A549 (cell line): ENCODE measurements around the gene COL1A1. TPM values are rescaled to one million over a fixed set of nuclear protein-coding genes. Genes with fewer than 3 reads are reported as not detected.

ENCODE experiments used
- ATAC-seq, 2 experiments: fragments of 200-7000 bp in 1 of 2; fragments of >200 bp in 1 of 2; cut with Nextera tagmentation in 1 of 2; cut with Tn5 transposase in 1 of 2; 3 replicates each; pipeline versions ENCODE4 v1.8.0 to v1.9.1; 2018 to 2020; ENCODE audit warnings: mild to moderate bottlenecking in 1 of 2, moderate library complexity in 1 of 2
- CTCF ChIA-PET: fragments of 300-600 bp; sonication (Branson Sonifier 250); formaldehyde crosslinking; extraction: SDS; loops from one replicate; lab custom pipeline; 2021; ENCODE audit warnings: antibody characterized with exemption, inconsistent platforms; lab: Yijun Ruan, JAX
- POLR2A ChIA-PET: fragments of 350-600 bp; formaldehyde crosslinking; extraction: SDS; loops from one replicate; lab custom pipeline; 2021; ENCODE audit warnings: antibody characterized with exemption, inconsistent platforms; lab: Yijun Ruan, JAX
- DNase-seq, 2 experiments: peaks; one replicate each; pipeline versions ENCODE4 v3.0.0 to v3.0.0-alpha.2; 2011 to 2016; ENCODE audit warnings: low read depth in 1 of 2, low spot score in 1 of 2
- FAIRE-seq: peaks from 2 replicates; lab custom pipeline; 2011; peaks lifted over from hg19 to GRCh38; lab: Jason Lieb, UNC
- H3K27ac ChIP-seq, 2 experiments: fragments of >200 bp; sonication (Bioruptor Twin); formaldehyde crosslinking; 3 replicates each; pipeline ENCODE4 v1.5.1; 2016 to 2017
- H3K4me1 ChIP-seq: fragments of >200 bp; sonication (Bioruptor Twin); formaldehyde crosslinking; 3 replicates; pipeline ENCODE4 v1.6.1; 2016
- H3K4me2 ChIP-seq: fragments of >200 bp; sonication (Bioruptor Twin); formaldehyde crosslinking; 3 replicates; pipeline ENCODE4 v1.6.1; 2016
- H3K4me3 ChIP-seq: fragments of >200 bp; sonication (Bioruptor Twin); formaldehyde crosslinking; 3 replicates; pipeline ENCODE4 v1.5.1; 2016
- H3K9me3 ChIP-seq: fragments of >200 bp; sonication (Bioruptor Twin); formaldehyde crosslinking; 3 replicates; pipeline ENCODE4 v1.6.1; 2016
- BHLHE40 ChIP-seq: IDR thresholded peaks from 2 replicates; pipeline ENCODE4 v1.6.1; 2012; ENCODE audit warnings: low read depth, low read length, inconsistent platforms
- CHD2 ChIP-seq: fragments of 150-350 bp; IDR thresholded peaks from 2 replicates; pipeline ENCODE4 v1.6.1; 2014; ENCODE audit warnings: low read length; ENCODE audit not compliant: partially characterized antibody
- ESRRA ChIP-seq: fragments of 150-350 bp; IDR thresholded peaks from 2 replicates; pipeline ENCODE4 v1.6.1; 2014; ENCODE audit warnings: mild to moderate bottlenecking, low read length, borderline replicate concordance
- FOSB ChIP-seq: fragments of 250-450 bp; sonication (Bioruptor Pico); IDR thresholded peaks from 2 replicates; pipeline ENCODE4 v1.5.0; 2020; ENCODE audit warnings: mild to moderate bottlenecking, moderate library complexity
- FOSL2 ChIP-seq, 2 experiments: fragments of 450-650 bp in 1 of 2; fragments of >200 bp in 1 of 2; sonication (Bioruptor Twin) in 1 of 2; formaldehyde crosslinking; IDR thresholded peaks; 2 replicates each; pipeline versions ENCODE4 v1.5.0 to v1.6.1; 2016 to 2020; ENCODE audit warnings: mild to moderate bottlenecking in 1 of 2, moderate library complexity in 1 of 2
- GATA3 ChIP-seq: IDR thresholded peaks from 2 replicates; pipeline ENCODE4 v1.6.1; 2012; ENCODE audit warnings: borderline replicate concordance
- HEYL ChIP-seq: fragments of 250-450 bp; sonication (Bioruptor Pico); IDR thresholded peaks from 2 replicates; pipeline ENCODE4 v1.8.0; 2021; ENCODE audit warnings: mild to moderate bottlenecking, moderate library complexity
- JUN ChIP-seq, 2 experiments: fragments of >200 bp; sonication (Bioruptor Twin); formaldehyde crosslinking; IDR thresholded peaks; 2 replicates in 1 of 2; 3 replicates in 1 of 2; pipeline ENCODE4 v1.6.1; 2016 to 2017
- KDM5A ChIP-seq: fragments of 200-600 bp; sonication (generic); IDR thresholded peaks from 2 replicates; pipeline ENCODE4 v1.6.1; 2016; ENCODE audit warnings: antibody characterized with exemption, mild to moderate bottlenecking
- MAZ ChIP-seq: fragments of 150-350 bp; IDR thresholded peaks from 2 replicates; pipeline ENCODE4 v1.6.1; 2014; ENCODE audit warnings: antibody characterized with exemption, low read depth, low read length, borderline replicate concordance
- MYC ChIP-seq: IDR thresholded peaks from 2 replicates; pipeline ENCODE4 v1.6.1; 2012; ENCODE audit warnings: mild to moderate bottlenecking, inconsistent platforms, low read length, improper control_type of control experiment, borderline replicate concordance
- NPAS2 ChIP-seq: fragments of 250-450 bp; sonication (Bioruptor Pico); IDR thresholded peaks from 2 replicates; pipeline ENCODE4 v1.8.0; 2022; ENCODE audit warnings: mild to moderate bottlenecking, moderate library complexity, borderline replicate concordance
- NR3C1 ChIP-seq: fragments of >200 bp; sonication (Bioruptor Twin); formaldehyde crosslinking; IDR thresholded peaks from 3 replicates; pipeline ENCODE4 v1.6.1; 2017
- PHF8 ChIP-seq: fragments of 200-600 bp; sonication (generic); IDR thresholded peaks from 2 replicates; pipeline ENCODE4 v1.6.1; 2016; ENCODE audit warnings: low read depth, mild to moderate bottlenecking, antibody characterized with exemption, moderate library complexity, borderline replicate concordance
- POLR2A ChIP-seq: IDR thresholded peaks from 2 replicates; pipeline ENCODE4 v1.6.1; 2012; ENCODE audit warnings: mild to moderate bottlenecking, low read length
- POLR2AphosphoS2 ChIP-seq: conservative IDR thresholded peaks from 2 replicates; pipeline ENCODE4 v1.6.1; 2012; ENCODE audit warnings: low read length, improper control_type of control experiment, inconsistent platforms
- RAD21 ChIP-seq, 2 experiments: fragments of >200 bp in 1 of 2; sonication (Bioruptor Twin) in 1 of 2; formaldehyde crosslinking in 1 of 2; IDR thresholded peaks in 1 of 2; conservative IDR thresholded peaks in 1 of 2; 2 replicates in 1 of 2; 3 replicates in 1 of 2; pipeline ENCODE4 v1.6.1; 2012 to 2018; ENCODE audit warnings: inconsistent platforms in 1 of 2
- RFX5 ChIP-seq: fragments of 450-650 bp; IDR thresholded peaks from 2 replicates; pipeline ENCODE4 v1.7.1; 2014; ENCODE audit warnings: antibody characterized with exemption, mild to moderate bottlenecking, moderate library complexity
- RNF2 ChIP-seq: fragments of 200-600 bp; sonication (generic); IDR thresholded peaks from 2 replicates; pipeline ENCODE4 v1.6.1; 2016; ENCODE audit warnings: low read depth, mild to moderate bottlenecking, antibody characterized with exemption, moderate library complexity, borderline replicate concordance
- SMC3 ChIP-seq: fragments of >200 bp; sonication (Bioruptor Twin); formaldehyde crosslinking; IDR thresholded peaks from 3 replicates; pipeline ENCODE4 v1.6.1; 2018; ENCODE audit warnings: inconsistent platforms
- SREBF2 ChIP-seq: fragments of 450-650 bp; IDR thresholded peaks from 2 replicates; pipeline ENCODE4 v1.6.1; 2014; ENCODE audit warnings: mild to moderate bottlenecking, moderate library complexity
- TFCP2L1 ChIP-seq: fragments of 250-450 bp; sonication (Bioruptor Pico); IDR thresholded peaks from 2 replicates; pipeline ENCODE4 v1.5.0; 2021; ENCODE audit warnings: mild to moderate bottlenecking
- TP53 ChIP-seq: fragments of 250-450 bp; sonication (Bioruptor Pico); IDR thresholded peaks from 2 replicates; pipeline ENCODE4 v1.5.0; 2021; ENCODE audit warnings: mild to moderate bottlenecking, moderate library complexity
- WGBS: methylation state at CpG from one replicate; pipeline ENCODE4 v1.1.6; 2017; ENCODE audit errors: missing lambda C conversion rate; 5-methylcytosine and 5-hydroxymethylcytosine counted together
- polyA plus RNA-seq, 4 experiments: library from polyadenylated mRNA; depleted of rRNA in 3 of 4; stranded (reverse); fragments of >200 nt; fragmentation: RNase III in 1 of 4; extraction: RNeasy Plus Mini Kit Qiagen cat#74134 plus additional on column Dnase treatment in 1 of 4; gene quantifications; 2 replicates in 3 of 4; 3 replicates in 1 of 4; pipeline ENCODE4 v1.2.3, GENCODE V29; 2011 to 2017
- TF ChIP-seq, protein P1 (sequence below): fragments of 450-650 bp; IDR thresholded peaks from 2 replicates; pipeline ENCODE4 v1.6.1; 2014; ENCODE audit warnings: antibody characterized with exemption
- TF ChIP-seq, protein P2 (sequence below): fragments of >200 bp; sonication (Bioruptor Twin); formaldehyde crosslinking; IDR thresholded peaks from 3 replicates; pipeline ENCODE4 v1.5.1; 2016
- TF ChIP-seq, protein P3 (sequence below): IDR thresholded peaks from 2 replicates; pipeline ENCODE4 v1.6.1; 2012; ENCODE audit warnings: low read depth, borderline replicate concordance
- TF ChIP-seq, protein P4 (sequence below): fragments of >200 bp; sonication (Bioruptor Twin); formaldehyde crosslinking; IDR thresholded peaks from 3 replicates; pipeline ENCODE4 v1.6.1; 2016
- TF ChIP-seq, protein P5 (sequence below): fragments of 250-450 bp; sonication (Bioruptor Pico); IDR thresholded peaks from 2 replicates; pipeline ENCODE4 v1.5.0; 2021; ENCODE audit warnings: mild to moderate bottlenecking, moderate library complexity, borderline replicate concordance

The COL1A1 gene
- polyA plus RNA-seq, 2 of the 4 experiments (the other 2 are of a cell fraction), result 4.4 to 34.3 TPM

DNA sequence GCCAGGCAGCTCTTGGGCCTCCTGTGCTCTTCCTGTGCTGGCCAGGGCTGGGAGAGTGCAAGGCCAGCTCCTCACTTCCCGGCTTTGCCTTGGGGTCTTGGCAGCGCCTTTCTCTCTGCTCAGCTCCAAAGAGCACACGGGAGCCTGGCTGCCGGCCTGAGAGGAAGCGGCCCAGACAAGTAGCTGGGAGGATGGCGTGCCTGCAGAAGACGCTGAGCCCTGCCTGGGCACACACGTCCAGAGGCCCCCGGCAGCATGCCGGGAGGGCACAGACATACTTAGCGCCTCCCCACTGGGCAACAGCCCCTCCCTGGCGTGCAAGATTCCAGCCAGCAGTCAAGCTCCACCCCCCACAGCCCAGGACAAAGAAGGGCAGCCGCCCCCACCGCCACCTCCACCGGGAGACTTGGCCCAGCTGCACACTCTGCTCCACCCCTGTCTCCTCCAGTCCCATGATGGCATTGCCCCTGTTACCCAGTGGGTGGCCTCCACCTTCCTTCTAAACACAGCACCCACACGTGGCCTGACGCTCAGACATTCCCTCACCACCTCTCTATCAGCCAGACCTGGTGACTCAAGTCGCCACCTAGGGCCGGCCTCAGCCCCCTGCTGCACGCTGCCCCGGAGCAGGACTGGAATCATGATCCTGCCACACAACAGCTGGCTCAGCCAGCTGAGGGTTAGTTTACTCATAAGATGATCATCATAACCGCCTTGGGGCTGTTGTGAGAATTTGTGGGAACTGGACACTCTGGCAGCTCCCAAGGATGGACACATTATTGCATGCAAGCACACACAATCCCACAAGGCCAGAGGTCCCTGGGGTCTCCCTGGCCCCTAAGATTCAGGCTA lies 23.2 kb downstream of the COL1A1 start (continued):
- no peak for TF ChIP-seq ESRRA
- peak; percentile 53; the same call in 1 of the 2 replicates for TF ChIP-seq NPAS2 (CRISPR knock-in tag)
- 0 out of 2 replicates have a peak, but pooled peaks have one; percentile 2 for TF ChIP-seq TFCP2L1
- TF ChIP-seq RAD21 (conservative IDR thresholded peaks at IDR 0.05 in 1 of 2, IDR thresholded peaks at IDR 0.05 in 1 of 2), result peak; percentile 62 to 69
- peak; percentile 68 to 77; a peak in 4 of 5 replicates for TF ChIP-seq JUN (IDR thresholded peaks at IDR 0.05)
- TF ChIP-seq, protein P1, sequence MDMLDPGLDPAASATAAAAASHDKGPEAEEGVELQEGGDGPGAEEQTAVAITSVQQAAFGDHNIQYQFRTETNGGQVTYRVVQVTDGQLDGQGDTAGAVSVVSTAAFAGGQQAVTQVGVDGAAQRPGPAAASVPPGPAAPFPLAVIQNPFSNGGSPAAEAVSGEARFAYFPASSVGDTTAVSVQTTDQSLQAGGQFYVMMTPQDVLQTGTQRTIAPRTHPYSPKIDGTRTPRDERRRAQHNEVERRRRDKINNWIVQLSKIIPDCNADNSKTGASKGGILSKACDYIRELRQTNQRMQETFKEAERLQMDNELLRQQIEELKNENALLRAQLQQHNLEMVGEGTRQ, result peak; percentile 90
- no peak; the same call in 1 of the 2 replicates for TF ChIP-seq FOSL2 (IDR thresholded peaks at IDR 0.05)
- TF ChIP-seq FOSL2 (CRISPR knock-in tag; IDR thresholded peaks at IDR 0.05), result peak; percentile 92
- TF ChIP-seq POLR2AphosphoS2, result no peak
- peak; percentile 81; the same call in 1 of the 2 replicates for TF ChIP-seq GATA3
- TF ChIP-seq SMC3, result peak; percentile 69
- peak; percentile 94 for TF ChIP-seq MYC
- TF ChIP-seq POLR2A, result peak; percentile 73
- TF ChIP-seq, protein P2, sequence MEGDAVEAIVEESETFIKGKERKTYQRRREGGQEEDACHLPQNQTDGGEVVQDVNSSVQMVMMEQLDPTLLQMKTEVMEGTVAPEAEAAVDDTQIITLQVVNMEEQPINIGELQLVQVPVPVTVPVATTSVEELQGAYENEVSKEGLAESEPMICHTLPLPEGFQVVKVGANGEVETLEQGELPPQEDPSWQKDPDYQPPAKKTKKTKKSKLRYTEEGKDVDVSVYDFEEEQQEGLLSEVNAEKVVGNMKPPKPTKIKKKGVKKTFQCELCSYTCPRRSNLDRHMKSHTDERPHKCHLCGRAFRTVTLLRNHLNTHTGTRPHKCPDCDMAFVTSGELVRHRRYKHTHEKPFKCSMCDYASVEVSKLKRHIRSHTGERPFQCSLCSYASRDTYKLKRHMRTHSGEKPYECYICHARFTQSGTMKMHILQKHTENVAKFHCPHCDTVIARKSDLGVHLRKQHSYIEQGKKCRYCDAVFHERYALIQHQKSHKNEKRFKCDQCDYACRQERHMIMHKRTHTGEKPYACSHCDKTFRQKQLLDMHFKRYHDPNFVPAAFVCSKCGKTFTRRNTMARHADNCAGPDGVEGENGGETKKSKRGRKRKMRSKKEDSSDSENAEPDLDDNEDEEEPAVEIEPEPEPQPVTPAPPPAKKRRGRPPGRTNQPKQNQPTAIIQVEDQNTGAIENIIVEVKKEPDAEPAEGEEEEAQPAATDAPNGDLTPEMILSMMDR, result peak; percentile 86

DNA sequence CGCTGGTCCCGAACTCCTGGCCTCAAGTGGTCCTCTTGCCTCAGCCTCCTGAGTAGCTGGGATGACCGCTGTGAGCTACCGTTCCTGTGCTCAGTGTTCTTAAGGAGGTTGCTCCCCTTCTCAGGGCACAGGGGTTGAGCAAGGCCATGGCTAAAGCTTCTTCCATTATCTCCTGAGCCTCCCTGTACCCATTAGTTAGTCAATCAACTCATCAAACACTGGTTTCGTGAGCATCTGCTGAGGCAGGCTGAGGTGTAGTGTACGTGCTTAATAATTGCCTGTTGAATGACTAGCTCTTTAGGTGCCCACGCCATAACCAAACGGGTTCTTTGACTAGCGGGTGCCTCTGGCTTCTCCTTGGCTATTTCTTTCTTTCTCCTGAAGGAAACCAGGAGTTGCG lies 24.0 kb downstream of the COL1A1 start:
- peak; percentile 28 for FAIRE-seq

More for the DNA sequence above, 24.0 kb downstream of the COL1A1 start:
- DNase-seq, result no peak
- peaks cover 62% of the 10 kb centered on the region for H3K4me1 ChIP-seq
- no peak for TF ChIP-seq NPAS2 (CRISPR knock-in tag)
- no peak for TF ChIP-seq PHF8
- TF ChIP-seq RFX5, result no peak
- no peak for TF ChIP-seq GATA3
- TF ChIP-seq, protein P3, sequence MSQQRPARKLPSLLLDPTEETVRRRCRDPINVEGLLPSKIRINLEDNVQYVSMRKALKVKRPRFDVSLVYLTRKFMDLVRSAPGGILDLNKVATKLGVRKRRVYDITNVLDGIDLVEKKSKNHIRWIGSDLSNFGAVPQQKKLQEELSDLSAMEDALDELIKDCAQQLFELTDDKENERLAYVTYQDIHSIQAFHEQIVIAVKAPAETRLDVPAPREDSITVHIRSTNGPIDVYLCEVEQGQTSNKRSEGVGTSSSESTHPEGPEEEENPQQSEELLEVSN, result no peak
- no peak for TF ChIP-seq KDM5A
- TF ChIP-seq, protein P2, result no peak
- TF ChIP-seq RNF2, result no peak
- no peak for TF ChIP-seq FOSB (CRISPR knock-in tag)
- TF ChIP-seq, protein P4, sequence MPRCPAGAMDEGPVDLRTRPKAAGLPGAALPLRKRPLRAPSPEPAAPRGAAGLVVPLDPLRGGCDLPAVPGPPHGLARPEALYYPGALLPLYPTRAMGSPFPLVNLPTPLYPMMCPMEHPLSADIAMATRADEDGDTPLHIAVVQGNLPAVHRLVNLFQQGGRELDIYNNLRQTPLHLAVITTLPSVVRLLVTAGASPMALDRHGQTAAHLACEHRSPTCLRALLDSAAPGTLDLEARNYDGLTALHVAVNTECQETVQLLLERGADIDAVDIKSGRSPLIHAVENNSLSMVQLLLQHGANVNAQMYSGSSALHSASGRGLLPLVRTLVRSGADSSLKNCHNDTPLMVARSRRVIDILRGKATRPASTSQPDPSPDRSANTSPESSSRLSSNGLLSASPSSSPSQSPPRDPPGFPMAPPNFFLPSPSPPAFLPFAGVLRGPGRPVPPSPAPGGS, result no peak
- TF ChIP-seq NR3C1, result no peak
- TF ChIP-seq SREBF2, result no peak
- no peak for TF ChIP-seq CHD2
- no peak for TF ChIP-seq POLR2AphosphoS2
- TF ChIP-seq HEYL (CRISPR knock-in tag), result no peak
- TF ChIP-seq TFCP2L1, result no peak
- TF ChIP-seq BHLHE40, result no peak
- TF ChIP-seq MAZ, result no peak
- TF ChIP-seq, protein P5, sequence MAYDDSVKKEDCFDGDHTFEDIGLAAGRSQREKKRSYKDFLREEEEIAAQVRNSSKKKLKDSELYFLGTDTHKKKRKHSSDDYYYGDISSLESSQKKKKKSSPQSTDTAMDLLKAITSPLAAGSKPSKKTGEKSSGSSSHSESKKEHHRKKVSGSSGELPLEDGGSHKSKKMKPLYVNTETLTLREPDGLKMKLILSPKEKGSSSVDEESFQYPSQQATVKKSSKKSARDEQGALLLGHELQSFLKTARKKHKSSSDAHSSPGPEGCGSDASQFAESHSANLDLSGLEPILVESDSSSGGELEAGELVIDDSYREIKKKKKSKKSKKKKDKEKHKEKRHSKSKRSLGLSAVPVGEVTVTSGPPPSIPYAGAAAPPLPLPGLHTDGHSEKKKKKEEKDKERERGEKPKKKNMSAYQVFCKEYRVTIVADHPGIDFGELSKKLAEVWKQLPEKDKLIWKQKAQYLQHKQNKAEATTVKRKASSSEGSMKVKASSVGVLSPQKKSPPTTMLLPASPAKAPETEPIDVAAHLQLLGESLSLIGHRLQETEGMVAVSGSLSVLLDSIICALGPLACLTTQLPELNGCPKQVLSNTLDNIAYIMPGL (CRISPR knock-in tag), result no peak
- no peak for TF ChIP-seq TP53 (CRISPR knock-in tag)
- no peaks in the 10 kb centered on the region for H3K9me3 ChIP-seq
- ChIA-PET POLR2A (interaction anchor here (0.6 to 2.4 kb wide), 7 partner anchors 9 to 689 kb away, joined by 3 to 14 read pairs (median 7); no protein-coding TSS in a partner anchor), CTCF (interaction anchor here (1.1 to 17.0 kb wide), 21 partner anchors 11 to 185 kb away, joined by 3 to 817 read pairs (median 7); partner anchors contain the start of genes COL1A1, PPP1R9B, SGCA and TMEM92)
- no peak overlapping the region for H3K4me3 ChIP-seq
- no peak for ATAC-seq
- WGBS, result 94% methylated on average over 10 of the region's 10 CpGs
- peak overlapping the region; percentile 71 for H3K4me2 ChIP-seq
- H3K27ac ChIP-seq, result peak overlapping the region; percentile 90 to 95
